ENCODE results near the gene SYNGR2.
A peak's percentile ranks its signal among the peaks of the same experiment; 100 is the strongest.

The SYNGR2 gene

DNA sequence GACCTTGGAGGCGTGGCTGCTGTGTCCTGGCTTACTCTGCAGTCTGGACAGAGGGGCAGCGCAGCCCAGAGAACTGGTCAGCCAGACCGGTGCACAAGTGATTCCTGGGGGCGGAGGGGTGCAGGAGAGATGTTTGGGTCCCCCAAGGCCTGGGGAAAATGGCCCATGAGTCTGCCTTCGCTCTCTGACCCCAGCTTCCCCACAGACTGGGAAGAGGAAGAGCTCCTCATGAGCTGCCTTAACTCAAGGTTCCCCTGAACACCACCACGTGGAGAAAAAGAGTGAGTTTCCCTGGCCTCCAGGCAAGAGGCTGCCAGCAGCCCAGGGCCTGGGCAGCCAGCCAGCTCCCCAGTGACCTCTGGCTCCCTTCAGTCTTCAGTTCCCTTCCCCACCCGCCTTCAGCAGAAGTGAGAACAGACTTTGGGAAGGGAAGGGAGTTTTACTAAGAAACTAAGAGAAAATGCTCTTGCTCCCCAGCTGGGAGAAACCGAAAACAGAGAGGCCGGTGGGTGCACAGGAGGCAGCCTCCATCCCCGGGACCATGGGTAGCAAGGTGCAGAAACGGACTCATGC is 24.1 kb upstream of the SYNGR2 start (continued):
- TF ChIP-seq, protein P1, sequence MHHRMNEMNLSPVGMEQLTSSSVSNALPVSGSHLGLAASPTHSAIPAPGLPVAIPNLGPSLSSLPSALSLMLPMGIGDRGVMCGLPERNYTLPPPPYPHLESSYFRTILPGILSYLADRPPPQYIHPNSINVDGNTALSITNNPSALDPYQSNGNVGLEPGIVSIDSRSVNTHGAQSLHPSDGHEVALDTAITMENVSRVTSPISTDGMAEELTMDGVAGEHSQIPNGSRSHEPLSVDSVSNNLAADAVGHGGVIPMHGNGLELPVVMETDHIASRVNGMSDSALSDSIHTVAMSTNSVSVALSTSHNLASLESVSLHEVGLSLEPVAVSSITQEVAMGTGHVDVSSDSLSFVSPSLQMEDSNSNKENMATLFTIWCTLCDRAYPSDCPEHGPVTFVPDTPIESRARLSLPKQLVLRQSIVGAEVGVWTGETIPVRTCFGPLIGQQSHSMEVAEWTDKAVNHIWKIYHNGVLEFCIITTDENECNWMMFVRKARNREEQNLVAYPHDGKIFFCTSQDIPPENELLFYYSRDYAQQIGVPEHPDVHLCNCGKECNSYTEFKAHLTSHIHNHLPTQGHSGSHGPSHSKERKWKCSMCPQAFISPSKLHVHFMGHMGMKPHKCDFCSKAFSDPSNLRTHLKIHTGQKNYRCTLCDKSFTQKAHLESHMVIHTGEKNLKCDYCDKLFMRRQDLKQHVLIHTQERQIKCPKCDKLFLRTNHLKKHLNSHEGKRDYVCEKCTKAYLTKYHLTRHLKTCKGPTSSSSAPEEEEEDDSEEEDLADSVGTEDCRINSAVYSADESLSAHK (tag by site-specific recombination; IDR thresholded peaks at IDR 0.05): peak; percentile 92
- TF ChIP-seq, protein P2, sequence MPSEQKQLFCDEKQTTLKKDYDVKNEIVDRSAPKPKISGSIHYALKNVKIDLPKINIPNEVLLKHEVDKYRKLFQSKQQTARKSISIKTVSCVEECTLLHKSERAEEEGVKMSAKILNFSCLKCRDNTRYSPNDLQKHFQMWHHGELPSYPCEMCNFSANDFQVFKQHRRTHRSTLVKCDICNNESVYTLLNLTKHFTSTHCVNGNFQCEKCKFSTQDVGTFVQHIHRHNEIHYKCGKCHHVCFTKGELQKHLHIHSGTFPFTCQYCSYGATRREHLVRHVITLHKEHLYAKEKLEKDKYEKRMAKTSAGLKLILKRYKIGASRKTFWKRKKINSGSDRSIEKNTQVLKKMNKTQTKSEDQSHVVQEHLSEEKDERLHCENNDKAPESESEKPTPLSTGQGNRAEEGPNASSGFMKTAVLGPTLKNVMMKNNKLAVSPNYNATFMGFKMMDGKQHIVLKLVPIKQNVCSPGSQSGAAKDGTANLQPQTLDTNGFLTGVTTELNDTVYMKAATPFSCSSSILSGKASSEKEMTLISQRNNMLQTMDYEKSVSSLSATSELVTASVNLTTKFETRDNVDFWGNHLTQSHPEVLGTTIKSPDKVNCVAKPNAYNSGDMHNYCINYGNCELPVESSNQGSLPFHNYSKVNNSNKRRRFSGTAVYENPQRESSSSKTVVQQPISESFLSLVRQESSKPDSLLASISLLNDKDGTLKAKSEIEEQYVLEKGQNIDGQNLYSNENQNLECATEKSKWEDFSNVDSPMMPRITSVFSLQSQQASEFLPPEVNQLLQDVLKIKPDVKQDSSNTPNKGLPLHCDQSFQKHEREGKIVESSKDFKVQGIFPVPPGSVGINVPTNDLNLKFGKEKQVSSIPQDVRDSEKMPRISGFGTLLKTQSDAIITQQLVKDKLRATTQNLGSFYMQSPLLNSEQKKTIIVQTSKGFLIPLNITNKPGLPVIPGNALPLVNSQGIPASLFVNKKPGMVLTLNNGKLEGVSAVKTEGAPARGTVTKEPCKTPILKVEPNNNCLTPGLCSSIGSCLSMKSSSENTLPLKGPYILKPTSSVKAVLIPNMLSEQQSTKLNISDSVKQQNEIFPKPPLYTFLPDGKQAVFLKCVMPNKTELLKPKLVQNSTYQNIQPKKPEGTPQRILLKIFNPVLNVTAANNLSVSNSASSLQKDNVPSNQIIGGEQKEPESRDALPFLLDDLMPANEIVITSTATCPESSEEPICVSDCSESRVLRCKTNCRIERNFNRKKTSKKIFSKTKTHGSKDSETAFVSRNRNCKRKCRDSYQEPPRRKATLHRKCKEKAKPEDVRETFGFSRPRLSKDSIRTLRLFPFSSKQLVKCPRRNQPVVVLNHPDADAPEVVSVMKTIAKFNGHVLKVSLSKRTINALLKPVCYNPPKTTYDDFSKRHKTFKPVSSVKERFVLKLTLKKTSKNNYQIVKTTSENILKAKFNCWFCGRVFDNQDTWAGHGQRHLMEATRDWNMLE (tag by site-specific recombination; conservative IDR thresholded peaks at IDR 0.05; ENCODE audit: low read depth): no peak
- TF ChIP-seq ZBTB48 (tag by site-specific recombination; IDR thresholded peaks at IDR 0.05) (peak; percentile 57), ZSCAN30 (tag by site-specific recombination; IDR thresholded peaks at IDR 0.05) (peak; percentile 82), YY1 (tag by site-specific recombination; IDR thresholded peaks at IDR 0.05) (no peak)
- TF ChIP-seq, protein P3, sequence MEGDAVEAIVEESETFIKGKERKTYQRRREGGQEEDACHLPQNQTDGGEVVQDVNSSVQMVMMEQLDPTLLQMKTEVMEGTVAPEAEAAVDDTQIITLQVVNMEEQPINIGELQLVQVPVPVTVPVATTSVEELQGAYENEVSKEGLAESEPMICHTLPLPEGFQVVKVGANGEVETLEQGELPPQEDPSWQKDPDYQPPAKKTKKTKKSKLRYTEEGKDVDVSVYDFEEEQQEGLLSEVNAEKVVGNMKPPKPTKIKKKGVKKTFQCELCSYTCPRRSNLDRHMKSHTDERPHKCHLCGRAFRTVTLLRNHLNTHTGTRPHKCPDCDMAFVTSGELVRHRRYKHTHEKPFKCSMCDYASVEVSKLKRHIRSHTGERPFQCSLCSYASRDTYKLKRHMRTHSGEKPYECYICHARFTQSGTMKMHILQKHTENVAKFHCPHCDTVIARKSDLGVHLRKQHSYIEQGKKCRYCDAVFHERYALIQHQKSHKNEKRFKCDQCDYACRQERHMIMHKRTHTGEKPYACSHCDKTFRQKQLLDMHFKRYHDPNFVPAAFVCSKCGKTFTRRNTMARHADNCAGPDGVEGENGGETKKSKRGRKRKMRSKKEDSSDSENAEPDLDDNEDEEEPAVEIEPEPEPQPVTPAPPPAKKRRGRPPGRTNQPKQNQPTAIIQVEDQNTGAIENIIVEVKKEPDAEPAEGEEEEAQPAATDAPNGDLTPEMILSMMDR (tag by site-specific recombination; IDR thresholded peaks at IDR 0.05): 0 out of 2 replicates have a peak, but pooled peaks have one; percentile 19

DNA sequence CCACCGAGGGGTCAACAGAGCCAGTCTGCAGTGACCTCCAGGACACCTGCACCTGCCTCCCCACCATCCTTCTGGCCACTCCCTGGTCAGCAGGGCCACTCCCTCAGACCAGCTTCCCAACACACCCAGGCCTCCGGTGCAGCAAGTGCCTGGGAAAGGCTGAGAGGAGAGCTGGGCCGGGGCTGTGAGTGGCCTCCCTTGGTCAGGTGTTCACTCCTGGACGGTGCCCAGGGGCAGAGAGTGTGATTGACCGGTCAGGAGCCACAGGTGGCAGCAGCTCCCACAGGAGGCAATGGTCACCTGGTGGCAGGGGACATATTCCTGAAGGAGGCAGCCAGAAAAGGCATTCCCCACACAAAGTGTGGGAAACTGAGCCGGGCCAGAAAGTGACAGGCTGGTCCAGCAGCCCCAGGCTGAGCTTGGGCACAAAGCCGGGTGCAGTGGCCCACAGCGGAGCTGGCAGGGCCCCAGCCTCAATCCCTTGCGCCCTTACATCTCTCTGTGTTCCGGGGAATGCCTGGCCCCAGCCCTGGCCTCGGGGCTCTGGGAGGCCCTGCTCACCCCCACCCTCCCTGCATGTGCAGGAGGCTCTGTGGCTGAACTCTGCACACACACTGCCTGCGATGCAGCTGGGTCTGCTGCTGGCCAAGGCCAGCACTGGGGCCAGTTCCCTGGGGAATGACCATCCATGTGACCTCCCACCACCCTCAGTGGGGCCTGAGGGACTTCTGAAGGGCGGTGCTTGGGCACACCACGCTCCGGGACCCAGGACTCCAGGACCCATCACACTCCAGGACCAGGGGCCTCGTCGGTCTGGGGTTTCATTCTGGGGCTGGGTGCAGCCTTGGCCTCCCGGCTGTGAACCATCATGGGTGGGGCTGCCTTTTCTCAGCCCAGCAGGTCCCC is 23.4 kb upstream of the SYNGR2 start:
- H3K9me3 ChIP-seq (ENCODE audit: control insufficient read depth, insufficient read depth, low read depth, low read length): no peaks in the 10 kb centered on the region
- peaks cover 4% of the 10 kb centered on the region for H3K4me1 ChIP-seq (ENCODE audit: control insufficient read depth, insufficient read depth, low read length)
- ChIA-PET POLR2A (interaction anchor here (1.1 to 2.3 kb wide), 5 partner anchors 25 to 42 kb away, joined by 4 to 12 read pairs (median 6); partner anchors contain the start of genes AFMID and TK1), CTCF (interaction anchor here (0.6 to 1.6 kb wide), 8 partner anchors 18 to 827 kb away, joined by 3 to 5 read pairs (median 4); partner anchors contain the start of gene TK1)
- H3K36me3 ChIP-seq (ENCODE audit: control insufficient read depth in 2 of 2, insufficient read depth in 1 of 2, low read length in 2 of 2): no peaks in the 10 kb centered on the region
- H3K4me3 ChIP-seq (ENCODE audit: low read depth, low read length): no peak overlapping the region
- no peak overlapping the region; the same call in 1 of the 2 replicates for H3K27ac ChIP-seq (ENCODE audit: extremely low read depth, low read depth, low read length)
- TF ChIP-seq ZNF423 (tag by site-specific recombination; IDR thresholded peaks at IDR 0.05): no peak
- TF ChIP-seq ZNF626 (tag by site-specific recombination; IDR thresholded peaks at IDR 0.05): no peak
- no peak for TF ChIP-seq WT1 (tag by site-specific recombination; IDR thresholded peaks at IDR 0.05)
- TF ChIP-seq SETDB1 (IDR thresholded peaks at IDR 0.05; ENCODE audit: insufficient read length, low read length): no peak
- TF ChIP-seq ZNF214 (tag by site-specific recombination; IDR thresholded peaks at IDR 0.05; ENCODE audit: borderline replicate concordance): no peak
- TF ChIP-seq SCRT2 (tag by site-specific recombination; IDR thresholded peaks at IDR 0.05): peak; percentile 90
- no peak for TF ChIP-seq ZNF24 (tag by site-specific recombination; IDR thresholded peaks at IDR 0.05)
- TF ChIP-seq ZNF707 (tag by site-specific recombination; IDR thresholded peaks at IDR 0.05): no peak
- TF ChIP-seq ZBTB17 (tag by site-specific recombination; IDR thresholded peaks at IDR 0.05): peak; percentile 21; the same call in 1 of the 2 replicates
- no peak for TF ChIP-seq ZNF416 (tag by site-specific recombination; IDR thresholded peaks at IDR 0.05)
- TF ChIP-seq, protein P4, sequence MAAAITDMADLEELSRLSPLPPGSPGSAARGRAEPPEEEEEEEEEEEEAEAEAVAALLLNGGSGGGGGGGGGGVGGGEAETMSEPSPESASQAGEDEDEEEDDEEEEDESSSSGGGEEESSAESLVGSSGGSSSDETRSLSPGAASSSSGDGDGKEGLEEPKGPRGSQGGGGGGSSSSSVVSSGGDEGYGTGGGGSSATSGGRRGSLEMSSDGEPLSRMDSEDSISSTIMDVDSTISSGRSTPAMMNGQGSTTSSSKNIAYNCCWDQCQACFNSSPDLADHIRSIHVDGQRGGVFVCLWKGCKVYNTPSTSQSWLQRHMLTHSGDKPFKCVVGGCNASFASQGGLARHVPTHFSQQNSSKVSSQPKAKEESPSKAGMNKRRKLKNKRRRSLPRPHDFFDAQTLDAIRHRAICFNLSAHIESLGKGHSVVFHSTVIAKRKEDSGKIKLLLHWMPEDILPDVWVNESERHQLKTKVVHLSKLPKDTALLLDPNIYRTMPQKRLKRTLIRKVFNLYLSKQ (tag by site-specific recombination; IDR thresholded peaks at IDR 0.05; ENCODE audit: borderline replicate concordance): no peak
- no peak for TF ChIP-seq ZNF121 (tag by site-specific recombination; IDR thresholded peaks at IDR 0.05)
- TF ChIP-seq ZNF560 (tag by site-specific recombination; IDR thresholded peaks at IDR 0.05; ENCODE audit: borderline replicate concordance): no peak
- TF ChIP-seq, protein P5, sequence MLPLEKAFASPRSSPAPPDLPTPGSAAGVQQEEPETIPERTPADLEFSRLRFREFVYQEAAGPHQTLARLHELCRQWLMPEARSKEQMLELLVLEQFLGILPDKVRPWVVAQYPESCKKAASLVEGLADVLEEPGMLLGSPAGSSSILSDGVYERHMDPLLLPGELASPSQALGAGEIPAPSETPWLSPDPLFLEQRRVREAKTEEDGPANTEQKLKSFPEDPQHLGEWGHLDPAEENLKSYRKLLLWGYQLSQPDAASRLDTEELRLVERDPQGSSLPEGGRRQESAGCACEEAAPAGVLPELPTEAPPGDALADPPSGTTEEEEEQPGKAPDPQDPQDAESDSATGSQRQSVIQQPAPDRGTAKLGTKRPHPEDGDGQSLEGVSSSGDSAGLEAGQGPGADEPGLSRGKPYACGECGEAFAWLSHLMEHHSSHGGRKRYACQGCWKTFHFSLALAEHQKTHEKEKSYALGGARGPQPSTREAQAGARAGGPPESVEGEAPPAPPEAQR (tag by site-specific recombination; IDR thresholded peaks at IDR 0.05): no peak
- no peak for TF ChIP-seq ZNF155 (tag by site-specific recombination; IDR thresholded peaks at IDR 0.05)
- no peak for TF ChIP-seq ZBTB21 (tag by site-specific recombination; IDR thresholded peaks at IDR 0.05)

Measured in HEK293 (cell line).